ENCODE measurements around the gene THEMIS.

The THEMIS gene

DNA sequence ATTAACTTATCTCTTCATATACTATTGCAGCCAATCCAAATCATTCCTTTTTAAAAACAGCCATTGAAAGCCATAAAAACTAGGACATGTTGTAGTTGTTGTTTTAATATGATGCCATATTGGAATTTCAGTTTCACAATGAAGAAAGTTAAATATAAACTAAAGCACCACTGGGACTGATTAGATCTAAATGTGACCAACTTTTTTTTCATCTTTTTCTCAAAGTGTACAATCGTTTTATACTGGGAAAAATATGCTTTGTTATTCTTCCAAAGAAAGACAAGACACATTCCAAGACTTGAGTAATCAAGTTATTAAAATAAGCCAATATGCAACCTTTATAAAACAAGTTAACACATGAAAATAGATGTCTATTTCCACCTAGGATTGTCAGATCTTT lies 68.5 kb downstream of the THEMIS start:
- FAIRE-seq = no peak
- TF ChIP-seq, protein P1, sequence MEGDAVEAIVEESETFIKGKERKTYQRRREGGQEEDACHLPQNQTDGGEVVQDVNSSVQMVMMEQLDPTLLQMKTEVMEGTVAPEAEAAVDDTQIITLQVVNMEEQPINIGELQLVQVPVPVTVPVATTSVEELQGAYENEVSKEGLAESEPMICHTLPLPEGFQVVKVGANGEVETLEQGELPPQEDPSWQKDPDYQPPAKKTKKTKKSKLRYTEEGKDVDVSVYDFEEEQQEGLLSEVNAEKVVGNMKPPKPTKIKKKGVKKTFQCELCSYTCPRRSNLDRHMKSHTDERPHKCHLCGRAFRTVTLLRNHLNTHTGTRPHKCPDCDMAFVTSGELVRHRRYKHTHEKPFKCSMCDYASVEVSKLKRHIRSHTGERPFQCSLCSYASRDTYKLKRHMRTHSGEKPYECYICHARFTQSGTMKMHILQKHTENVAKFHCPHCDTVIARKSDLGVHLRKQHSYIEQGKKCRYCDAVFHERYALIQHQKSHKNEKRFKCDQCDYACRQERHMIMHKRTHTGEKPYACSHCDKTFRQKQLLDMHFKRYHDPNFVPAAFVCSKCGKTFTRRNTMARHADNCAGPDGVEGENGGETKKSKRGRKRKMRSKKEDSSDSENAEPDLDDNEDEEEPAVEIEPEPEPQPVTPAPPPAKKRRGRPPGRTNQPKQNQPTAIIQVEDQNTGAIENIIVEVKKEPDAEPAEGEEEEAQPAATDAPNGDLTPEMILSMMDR (IDR thresholded peaks at IDR 0.05; ENCODE audit: insufficient read depth, missing control alignments) = no peak
- DNase-seq (ENCODE audit: insufficient read length, low spot score) = no peak

DNA sequence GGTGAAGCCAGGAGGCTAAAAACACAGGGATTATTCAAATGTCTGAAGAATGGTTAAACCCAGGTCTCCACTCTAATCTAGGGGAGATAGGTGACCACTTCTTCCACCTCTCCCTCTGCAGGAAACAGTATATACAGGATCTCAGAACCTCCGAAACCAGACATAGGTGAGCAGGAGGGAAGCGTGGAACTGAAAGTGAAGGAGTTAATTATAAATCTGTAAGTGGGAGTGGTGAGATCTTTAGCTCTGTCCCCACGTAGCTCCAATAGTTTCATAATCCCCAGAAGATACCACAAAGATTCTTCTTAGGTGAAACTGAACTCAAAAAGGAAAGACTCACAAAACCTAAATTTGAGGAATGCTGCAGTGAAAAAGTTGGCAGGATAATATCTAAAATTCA lies 76.8 kb downstream of the THEMIS start:
- DNase-seq (ENCODE audit: insufficient read length, low spot score) (no peak), FAIRE-seq (no peak)
- TF ChIP-seq, protein P1 (IDR thresholded peaks at IDR 0.05; ENCODE audit: insufficient read depth, missing control alignments) = no peak

DNA sequence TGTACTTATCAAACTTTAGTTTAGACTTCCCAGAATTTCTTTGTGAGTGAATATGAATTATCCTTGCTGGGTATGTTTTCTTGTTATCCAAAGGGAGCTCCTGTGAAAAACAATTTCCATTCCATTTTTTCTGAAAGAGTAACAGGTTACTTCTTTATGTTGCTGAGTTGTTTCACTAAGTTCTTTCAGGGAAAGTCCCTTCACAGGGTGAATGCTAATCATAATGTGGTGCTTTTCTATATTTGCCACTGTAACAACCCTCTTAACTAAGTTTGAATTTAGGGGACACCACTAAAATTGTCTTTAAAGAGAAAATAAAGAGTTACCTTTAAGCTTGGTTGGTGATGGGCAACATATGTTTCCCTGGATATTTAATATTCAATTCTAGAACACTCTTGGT lies 79.4 kb downstream of the THEMIS start:
- FAIRE-seq = no peak
- TF ChIP-seq, protein P1 (IDR thresholded peaks at IDR 0.05; ENCODE audit: insufficient read depth, missing control alignments) = no peak
- no peak for DNase-seq (ENCODE audit: insufficient read length, low spot score)

DNA sequence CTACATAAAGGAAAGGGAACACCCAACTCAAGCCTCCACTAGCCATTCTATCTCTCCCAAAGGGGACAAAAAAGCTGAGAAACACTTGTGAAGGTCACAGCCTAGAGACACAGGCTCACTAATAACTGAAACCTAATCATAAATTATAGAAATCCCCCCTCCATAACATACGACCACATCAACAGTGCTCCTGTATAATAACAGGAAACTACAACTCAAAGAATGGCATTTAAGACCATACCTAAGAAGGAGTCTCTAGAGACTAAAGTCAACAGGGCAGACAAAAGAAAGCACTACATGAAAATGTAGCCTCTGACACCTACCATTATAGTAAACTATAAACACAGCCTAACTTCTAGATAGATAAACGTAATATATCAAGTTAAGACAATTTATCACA lies 82.7 kb downstream of the THEMIS start:
- TF ChIP-seq, protein P1 (IDR thresholded peaks at IDR 0.05; ENCODE audit: insufficient read depth, missing control alignments) = no peak
- DNase-seq (ENCODE audit: insufficient read length, low spot score) (no peak), FAIRE-seq (no peak)

DNA sequence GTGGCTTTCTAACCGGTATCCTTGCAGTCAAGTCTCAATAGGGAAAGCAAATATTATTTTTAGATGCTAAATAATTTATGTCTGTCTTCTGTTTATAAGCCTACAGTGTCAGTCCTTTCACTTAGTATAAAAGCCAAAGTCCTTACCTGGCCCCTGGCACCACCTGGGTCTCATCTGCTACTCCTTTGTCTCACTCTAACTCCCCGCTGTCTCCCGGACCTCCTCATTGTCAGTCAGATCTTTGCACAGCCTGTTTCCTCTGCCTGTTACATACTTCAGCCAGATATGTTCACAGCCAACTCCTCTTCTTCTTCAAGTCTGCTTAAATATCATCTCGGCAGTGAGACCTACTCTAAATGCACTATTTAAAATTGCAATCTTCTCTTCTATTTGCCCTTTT lies 84.2 kb downstream of the THEMIS start:
- FAIRE-seq = no peak
- no peak for DNase-seq (ENCODE audit: insufficient read length, low spot score)
- TF ChIP-seq, protein P1 (IDR thresholded peaks at IDR 0.05; ENCODE audit: insufficient read depth, missing control alignments) = no peak

DNA sequence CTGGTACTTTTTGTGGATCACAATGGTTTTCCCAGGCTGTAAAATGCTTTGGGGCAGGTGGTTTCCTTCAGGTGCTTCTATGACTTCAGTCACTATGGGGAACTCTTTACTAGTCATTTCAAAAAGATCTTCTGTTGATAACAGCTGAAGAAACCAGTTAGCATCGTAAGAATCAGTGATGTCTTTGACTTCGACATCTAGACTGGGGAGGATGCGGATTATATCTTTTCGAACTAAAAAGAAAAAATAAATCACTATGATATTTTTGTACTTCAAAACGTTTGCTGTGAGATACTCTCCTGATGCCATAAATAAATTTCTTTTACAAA lies 87.2 kb downstream of the THEMIS start:
- DNase-seq (ENCODE audit: insufficient read length, low spot score) (no peak), FAIRE-seq (no peak)
- TF ChIP-seq, protein P1 (IDR thresholded peaks at IDR 0.05; ENCODE audit: insufficient read depth, missing control alignments) = no peak

DNA sequence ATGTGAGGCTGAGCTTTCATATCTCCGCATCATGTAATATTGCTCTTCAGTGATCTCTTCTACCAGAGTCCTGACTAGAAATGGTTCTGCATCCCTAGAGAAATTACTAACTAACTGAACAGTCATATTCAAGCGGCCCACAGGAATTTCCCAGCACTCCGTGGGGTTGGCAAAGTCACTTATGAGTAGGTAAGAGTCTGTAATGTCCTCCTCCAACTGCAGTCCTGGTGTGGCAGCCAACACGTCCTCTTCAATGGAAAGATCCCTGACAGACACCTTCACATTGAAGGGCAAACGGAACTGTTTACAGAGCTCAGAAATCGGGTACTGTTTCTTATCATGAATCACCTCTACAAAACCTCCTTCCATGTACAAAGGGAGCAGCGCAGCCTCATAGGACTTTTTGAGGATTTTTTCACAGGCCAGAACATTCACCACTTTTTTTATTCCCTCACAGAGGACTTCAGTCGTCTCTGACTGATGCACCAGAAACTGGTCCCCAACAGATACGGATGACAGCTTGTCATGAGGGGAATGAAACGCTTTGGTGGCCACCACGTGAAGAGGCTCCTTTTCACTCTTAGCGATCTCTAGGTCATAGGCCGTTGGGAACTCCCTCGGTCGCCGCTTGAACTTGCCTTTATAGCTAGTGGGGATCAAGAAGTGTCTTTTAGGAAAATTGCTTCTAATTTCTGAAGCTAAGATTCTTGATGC lies 87.7 kb downstream of the THEMIS start:
- no peak for DNase-seq (ENCODE audit: insufficient read length, low spot score)
- TF ChIP-seq, protein P1 (IDR thresholded peaks at IDR 0.05; ENCODE audit: insufficient read depth, missing control alignments) = no peak
- no peak for FAIRE-seq
